Measurements from ENCODE around the gene TP53RK. TPM values are rescaled to one million over a fixed set of nuclear protein-coding genes. Genes with fewer than 3 reads are reported as not detected.

Gene TP53RK
- total and polyA plus RNA-seq, 2 experiments from 2014 or later = 24.2 to 26.0 TPM

DNA sequence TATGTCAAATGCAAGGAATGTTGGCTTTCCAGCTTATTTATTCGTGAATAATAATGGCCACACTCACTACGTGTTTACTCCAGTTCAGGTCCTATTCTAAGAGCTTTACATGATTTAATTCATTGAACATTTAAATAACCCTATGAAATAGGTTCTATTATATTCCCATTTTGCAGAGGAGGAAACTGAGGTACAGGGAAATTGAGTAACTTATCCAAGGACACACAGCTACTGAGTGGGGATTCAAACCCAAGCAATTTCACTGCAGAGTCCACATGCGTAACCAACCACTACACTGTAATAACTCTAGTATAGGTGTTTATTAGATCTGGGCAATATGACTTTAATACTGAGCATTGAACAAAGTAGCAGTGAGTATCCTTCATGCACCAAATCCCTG lies 25.7 kb downstream of the TP53RK start (continued):
- no peak for TF ChIP-seq STAT1 (IDR thresholded peaks at IDR 0.05; ENCODE audit: unreplicated experiment)
- no peak for TF ChIP-seq EZH2phosphoT487 (IDR thresholded peaks at IDR 0.05; ENCODE audit: unreplicated experiment)
- no peak for TF ChIP-seq JUNB (IDR thresholded peaks at IDR 0.05; ENCODE audit: unreplicated experiment)
- no peak for TF ChIP-seq EZH2 (IDR thresholded peaks at IDR 0.05; ENCODE audit: low read depth, unreplicated experiment)
- TF ChIP-seq POLR2AphosphoS5 (IDR thresholded peaks at IDR 0.05; ENCODE audit: low read depth) = no peak

DNA sequence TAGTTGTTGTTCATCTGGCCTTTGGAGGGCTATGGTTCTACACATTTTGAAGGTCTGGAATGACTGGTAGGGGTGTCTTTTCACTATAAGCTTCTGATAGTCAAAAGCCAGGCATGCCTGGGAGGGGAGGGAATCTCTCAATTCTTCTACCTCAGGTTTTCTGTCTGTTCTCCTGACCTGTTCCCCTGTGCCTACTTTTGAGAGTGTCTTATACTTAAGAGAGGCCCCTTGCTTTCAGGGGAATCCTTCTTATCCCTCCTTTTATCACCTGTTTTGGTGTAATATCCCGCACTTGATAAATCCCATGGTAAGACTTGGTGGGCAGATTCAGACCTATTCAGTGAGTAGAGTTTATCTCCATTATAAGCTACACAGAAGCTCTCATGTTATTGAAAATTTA lies 27.6 kb downstream of the TP53RK start:
- no peak for DNase-seq (ENCODE audit: low spot score)
- Mint-ChIP-seq H3K36me3 (ENCODE audit: low read depth) (no peaks in the 10 kb centered on the region), H3K4me1 (peaks cover 9% of the 10 kb centered on the region; the same call in 2 of the 3 replicates)

More for the DNA sequence above, 27.6 kb downstream of the TP53RK start:
- H3K9me2 ChIP-seq (ENCODE audit: insufficient read depth) = 0 out of 2 replicates have a peak, but pooled peaks cover 4% of the 10 kb centered on the region
- no peaks in the 10 kb centered on the region for H3K27me3 ChIP-seq (ENCODE audit: insufficient read depth)
- no peak overlapping the region for H3K4me3 Mint-ChIP-seq
- no peak overlapping the region for H2AFZ ChIP-seq
- TF ChIP-seq, protein P1, sequence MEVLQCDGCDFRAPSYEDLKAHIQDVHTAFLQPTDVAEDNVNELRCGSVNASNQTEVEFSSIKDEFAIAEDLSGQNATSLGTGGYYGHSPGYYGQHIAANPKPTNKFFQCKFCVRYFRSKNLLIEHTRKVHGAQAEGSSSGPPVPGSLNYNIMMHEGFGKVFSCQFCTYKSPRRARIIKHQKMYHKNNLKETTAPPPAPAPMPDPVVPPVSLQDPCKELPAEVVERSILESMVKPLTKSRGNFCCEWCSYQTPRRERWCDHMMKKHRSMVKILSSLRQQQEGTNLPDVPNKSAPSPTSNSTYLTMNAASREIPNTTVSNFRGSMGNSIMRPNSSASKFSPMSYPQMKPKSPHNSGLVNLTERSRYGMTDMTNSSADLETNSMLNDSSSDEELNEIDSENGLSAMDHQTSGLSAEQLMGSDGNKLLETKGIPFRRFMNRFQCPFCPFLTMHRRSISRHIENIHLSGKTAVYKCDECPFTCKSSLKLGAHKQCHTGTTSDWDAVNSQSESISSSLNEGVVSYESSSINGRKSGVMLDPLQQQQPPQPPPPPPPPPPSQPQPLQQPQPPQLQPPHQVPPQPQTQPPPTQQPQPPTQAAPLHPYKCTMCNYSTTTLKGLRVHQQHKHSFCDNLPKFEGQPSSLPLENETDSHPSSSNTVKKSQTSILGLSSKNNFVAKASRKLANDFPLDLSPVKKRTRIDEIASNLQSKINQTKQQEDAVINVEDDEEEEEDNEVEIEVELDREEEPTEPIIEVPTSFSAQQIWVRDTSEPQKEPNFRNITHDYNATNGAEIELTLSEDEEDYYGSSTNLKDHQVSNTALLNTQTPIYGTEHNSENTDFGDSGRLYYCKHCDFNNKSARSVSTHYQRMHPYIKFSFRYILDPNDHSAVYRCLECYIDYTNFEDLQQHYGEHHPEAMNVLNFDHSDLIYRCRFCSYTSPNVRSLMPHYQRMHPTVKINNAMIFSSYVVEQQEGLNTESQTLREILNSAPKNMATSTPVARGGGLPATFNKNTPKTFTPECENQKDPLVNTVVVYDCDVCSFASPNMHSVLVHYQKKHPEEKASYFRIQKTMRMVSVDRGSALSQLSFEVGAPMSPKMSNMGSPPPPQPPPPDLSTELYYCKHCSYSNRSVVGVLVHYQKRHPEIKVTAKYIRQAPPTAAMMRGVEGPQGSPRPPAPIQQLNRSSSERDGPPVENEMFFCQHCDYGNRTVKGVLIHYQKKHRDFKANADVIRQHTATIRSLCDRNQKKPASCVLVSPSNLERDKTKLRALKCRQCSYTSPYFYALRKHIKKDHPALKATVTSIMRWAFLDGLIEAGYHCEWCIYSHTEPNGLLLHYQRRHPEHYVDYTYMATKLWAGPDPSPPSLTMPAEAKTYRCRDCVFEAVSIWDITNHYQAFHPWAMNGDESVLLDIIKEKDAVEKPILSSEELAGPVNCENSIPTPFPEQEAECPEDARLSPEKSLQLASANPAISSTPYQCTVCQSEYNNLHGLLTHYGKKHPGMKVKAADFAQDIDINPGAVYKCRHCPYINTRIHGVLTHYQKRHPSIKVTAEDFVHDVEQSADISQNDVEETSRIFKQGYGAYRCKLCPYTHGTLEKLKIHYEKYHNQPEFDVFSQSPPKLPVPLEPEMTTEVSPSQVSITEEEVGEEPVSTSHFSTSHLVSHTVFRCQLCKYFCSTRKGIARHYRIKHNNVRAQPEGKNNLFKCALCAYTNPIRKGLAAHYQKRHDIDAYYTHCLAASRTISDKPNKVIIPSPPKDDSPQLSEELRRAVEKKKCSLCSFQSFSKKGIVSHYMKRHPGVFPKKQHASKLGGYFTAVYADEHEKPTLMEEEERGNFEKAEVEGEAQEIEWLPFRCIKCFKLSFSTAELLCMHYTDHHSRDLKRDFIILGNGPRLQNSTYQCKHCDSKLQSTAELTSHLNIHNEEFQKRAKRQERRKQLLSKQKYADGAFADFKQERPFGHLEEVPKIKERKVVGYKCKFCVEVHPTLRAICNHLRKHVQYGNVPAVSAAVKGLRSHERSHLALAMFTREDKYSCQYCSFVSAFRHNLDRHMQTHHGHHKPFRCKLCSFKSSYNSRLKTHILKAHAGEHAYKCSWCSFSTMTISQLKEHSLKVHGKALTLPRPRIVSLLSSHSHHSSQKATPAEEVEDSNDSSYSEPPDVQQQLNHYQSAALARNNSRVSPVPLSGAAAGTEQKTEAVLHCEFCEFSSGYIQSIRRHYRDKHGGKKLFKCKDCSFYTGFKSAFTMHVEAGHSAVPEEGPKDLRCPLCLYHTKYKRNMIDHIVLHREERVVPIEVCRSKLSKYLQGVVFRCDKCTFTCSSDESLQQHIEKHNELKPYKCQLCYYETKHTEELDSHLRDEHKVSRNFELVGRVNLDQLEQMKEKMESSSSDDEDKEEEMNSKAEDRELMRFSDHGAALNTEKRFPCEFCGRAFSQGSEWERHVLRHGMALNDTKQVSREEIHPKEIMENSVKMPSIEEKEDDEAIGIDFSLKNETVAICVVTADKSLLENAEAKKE (CRISPR knock-in tag; IDR thresholded peaks at IDR 0.05) = no peak
- no peak for TF ChIP-seq STAT1 (IDR thresholded peaks at IDR 0.05; ENCODE audit: unreplicated experiment)
- no peak overlapping the region for H3K27ac ChIP-seq (ENCODE audit: low read depth)
- no peaks in the 10 kb centered on the region for H3F3A ChIP-seq (replicated peaks; ENCODE audit: low read depth)
- H3K27ac Mint-ChIP-seq = 0 out of 2 replicates have a peak overlapping the region, but pooled peaks have one; percentile 40
- no peaks in the 10 kb centered on the region for H3K9me3 Mint-ChIP-seq
- H3K79me2 ChIP-seq (replicated peaks; ENCODE audit: insufficient read depth) = no peaks in the 10 kb centered on the region
- H4K20me1 ChIP-seq (replicated peaks; ENCODE audit: insufficient read depth) = 0 out of 2 replicates have a peak, but pooled peaks cover 2% of the 10 kb centered on the region
- H3K4me3 ChIP-seq = no peak overlapping the region
- peaks cover 2% of the 10 kb centered on the region for H3K27me3 Mint-ChIP-seq (ENCODE audit: insufficient read depth, low read depth, poor library complexity)
- H3K4me2 ChIP-seq = no peak overlapping the region
- no peaks in the 10 kb centered on the region for H3K4me1 ChIP-seq (ENCODE audit: insufficient read depth)
- H3K36me3 ChIP-seq (ENCODE audit: insufficient read depth) = 0 out of 2 replicates have a peak, but pooled peaks cover 3% of the 10 kb centered on the region
- ATAC-seq = no peak
